ENCODE results near the gene CRIM1.
A peak's percentile ranks its signal among the peaks of the same experiment; 100 is the strongest.
"Not testable (repeated sequence)": the region's sequence is repeated elsewhere in the genome, so short reads cannot be mapped to it uniquely, and the experiment has no call there.

Gene CRIM1

GRCh38 chr2:36355151-36355889 is at the start of gene CRIM1:
TSS of gene CRIM1 (plus strand) at chr2:36355778. CDS start at chr2:36356293, 515 bp downstream.
- DNase-seq = peak; percentile 95

GRCh38 chr2:36307441-36307840 is 48.1 kb upstream of the CRIM1 start:
- no peak for DNase-seq

- not testable (repeated sequence) for DNase-seq
Measured at GRCh38 chr2:36310444-36310843, 45.1 kb upstream of the CRIM1 start.

- DNase-seq = no peak
Measured at GRCh38 chr2:36318547-36318946, 37.0 kb upstream of the CRIM1 start.

GRCh38 chr2:36322108-36322507 is 33.5 kb upstream of the CRIM1 start:
- DNase-seq = no peak

- DNase-seq = no peak
Measured at GRCh38 chr2:36326286-36326685, 29.3 kb upstream of the CRIM1 start.

GRCh38 chr2:36329251-36329650 is 26.3 kb upstream of the CRIM1 start:
- DNase-seq = no peak

GRCh38 chr2:36329746-36330472 is 25.7 kb upstream of the CRIM1 start:
- DNase-seq = no peak

GRCh38 chr2:36330473-36331395 is 24.8 kb upstream of the CRIM1 start:
- DNase-seq = no peak

- no peak for DNase-seq
Measured at GRCh38 chr2:36333350-36334012, 22.1 kb upstream of the CRIM1 start.

GRCh38 chr2:36335597-36335996 is 20.0 kb upstream of the CRIM1 start:
- DNase-seq = no peak

- DNase-seq = no peak
Measured at GRCh38 chr2:36336321-36336720, 19.3 kb upstream of the CRIM1 start.

GRCh38 chr2:36337354-36337753 is 18.2 kb upstream of the CRIM1 start:
- no peak for DNase-seq

GRCh38 chr2:36338124-36338826 is 17.3 kb upstream of the CRIM1 start:
- no peak for DNase-seq

- DNase-seq = no peak
Measured at GRCh38 chr2:36338827-36339145, 16.8 kb upstream of the CRIM1 start.

GRCh38 chr2:36339607-36340218 is 15.9 kb upstream of the CRIM1 start:
- DNase-seq = no peak

GRCh38 chr2:36343606-36344005 is 12.0 kb upstream of the CRIM1 start:
- no peak for DNase-seq

- DNase-seq = no peak
Measured at GRCh38 chr2:36348721-36349120, 6.9 kb upstream of the CRIM1 start.

- no peak for DNase-seq
Measured at GRCh38 chr2:36351291-36351690, 4.3 kb upstream of the CRIM1 start.

GRCh38 chr2:36351736-36352349 is 3.7 kb upstream of the CRIM1 start:
- no peak for DNase-seq

- DNase-seq = no peak
Measured at GRCh38 chr2:36352701-36353100, 2.9 kb upstream of the CRIM1 start.
